Esophagus squamous epithelium (tissue), 5 donors: Measurements from ENCODE around the gene MYO1D. TPM values are rescaled to one million over a fixed set of nuclear protein-coding genes. Genes with fewer than 3 reads are reported as not detected.
A peak's percentile ranks its signal among the peaks of the same experiment; 100 is the strongest.

Experiments
- DNase-seq: peaks from one replicate; lab custom pipeline; 2025; lab: John Stamatoyannopoulos, UW
- H3K27ac ChIP-seq, 4 donors: fragments of 200-600 bp; sonication (generic); one replicate each; pipeline ENCODE4 v1.5.1; 2016 to 2019; ENCODE audit warnings: mild to moderate bottlenecking in 1 of 4
- H3K27me3 ChIP-seq, 4 donors: fragments of 200-600 bp; sonication (generic); 1 replicate in 3 of 4; 2 replicates in 1 of 4; pipeline versions ENCODE4 v1.5.1 to v1.6.0; 2017 to 2021; ENCODE audit warnings: antibody characterized with exemption in 1 of 4
- H3K36me3 ChIP-seq, 3 donors: fragments of 200-600 bp; sonication (generic); one replicate each; pipeline ENCODE4 v1.5.1; 2016 to 2019
- H3K4me1 ChIP-seq, 3 donors: fragments of 200-600 bp; sonication (generic); one replicate each; pipeline ENCODE4 v1.5.1; 2017 to 2019
- H3K4me3 ChIP-seq, 4 donors: fragments of 200-600 bp; sonication (generic); 1 replicate in 3 of 4; 2 replicates in 1 of 4; pipeline ENCODE4 v1.5.1; 2016 to 2019; ENCODE audit warnings: mild to moderate bottlenecking in 2 of 4, moderate library complexity in 1 of 4
- H3K9me3 ChIP-seq, 3 donors: fragments of 200-600 bp; sonication (generic); one replicate each; pipeline ENCODE4 v1.5.1; 2016 to 2019
- CTCF ChIP-seq, 6 experiments: fragments of 450-650 bp in 4 of 6; fragments of 200-600 bp in 2 of 6; sonication (generic) in 2 of 6; IDR thresholded peaks; one replicate each; pipeline ENCODE4 v1.5.1; 2016 to 2019; ENCODE audit warnings: antibody characterized with exemption in 6 of 6, mild to moderate bottlenecking in 4 of 6, moderate library complexity in 4 of 6
- POLR2A ChIP-seq, 4 donors: fragments of 450-650 bp; IDR thresholded peaks; one replicate each; pipeline ENCODE4 v1.6.1; 2017; ENCODE audit warnings: antibody characterized with exemption in 4 of 4, mild to moderate bottlenecking in 4 of 4, moderate library complexity in 3 of 4
- WGBS, 2 donors: methylation state at CpG; one replicate each; pipeline ENCODE4 v1.1.5; 2018; 5-methylcytosine and 5-hydroxymethylcytosine counted together
- intact Hi-C: fragments of 100-400 bp; cut with DNase I; formaldehyde crosslinking; loops from one replicate; pipeline ENCODE4 v1.15.0; 2022
- total RNA-seq, 4 donors: library from RNA; depleted of rRNA; stranded (reverse); fragments of >200 nt; gene quantifications; one replicate each; pipeline ENCODE4 v1.1.0, GENCODE V29; 2016
- donor health status: DM: yes; HTN: yes; CAD: no.

The MYO1D gene
- total RNA-seq, 4 donors from 2014 or later: 58.8 to 86.8 (median 64.3) TPM

- Histone ChIP-seq H3K27ac (no peak overlapping the region), H3K4me1 (peaks cover 0 to 8% (median 0%) of the 10 kb centered on the region in 3 donors), H3K4me3 (no peak overlapping the region), H3K9me3 (no peaks in the 10 kb centered on the region), H3K27me3 (no peaks in the 10 kb centered on the region), H3K36me3 (peaks cover 6 to 97% (median 23%) of the 10 kb centered on the region in 3 donors)
- intact Hi-C loops: no loop called here
- DNase-seq: no peak
- 76 to 91% methylated on average over 1 of the region's 1 CpG for WGBS, 2 donors
- TF ChIP-seq POLR2A (IDR thresholded peaks at IDR 0.05): no peak
- no peak for TF ChIP-seq CTCF (IDR thresholded peaks at IDR 0.05)
Measured at GRCh38 chr17:32464374-32464773, 412.6 kb downstream of the MYO1D start.

GRCh38 chr17:32463304-32463703 lies 413.6 kb downstream of the MYO1D start:
- DNase-seq: no peak
- Histone ChIP-seq H3K4me1 (peaks cover 0 to 8% (median 0%) of the 10 kb centered on the region in 3 donors), H3K9me3 (no peaks in the 10 kb centered on the region), H3K27ac (no peak overlapping the region), H3K27me3 (no peaks in the 10 kb centered on the region), H3K4me3 (no peak overlapping the region), H3K36me3 (peaks cover 3 to 97% (median 19%) of the 10 kb centered on the region in 3 donors)
- intact Hi-C loops: no loop called here
- TF ChIP-seq POLR2A (IDR thresholded peaks at IDR 0.05): no peak
- TF ChIP-seq CTCF (IDR thresholded peaks at IDR 0.05): no peak
- 71 to 98% methylated on average over 3 of the region's 3 CpGs for WGBS, 2 donors

GRCh38 chr17:32461853-32462617 lies 414.9 kb downstream of the MYO1D start:
- H3K4me1 ChIP-seq: peaks cover 0 to 8% (median 0%) of the 10 kb centered on the region in 3 donors
- WGBS, 2 donors: 29 to 33% methylated on average over 1 of the region's 1 CpG
- no peaks in the 10 kb centered on the region for H3K27me3 ChIP-seq
- H3K9me3 ChIP-seq: no peaks in the 10 kb centered on the region
- TF ChIP-seq POLR2A (IDR thresholded peaks at IDR 0.05) (no peak), CTCF (IDR thresholded peaks at IDR 0.05) (peak; percentile 37 to 60 (median 53))
- DNase-seq: no peak
- no peak overlapping the region for H3K27ac ChIP-seq
- no peak overlapping the region for H3K4me3 ChIP-seq
- peaks cover 4 to 97% (median 20%) of the 10 kb centered on the region in 3 donors for H3K36me3 ChIP-seq
- intact Hi-C loops: no loop called here

- TF ChIP-seq POLR2A (IDR thresholded peaks at IDR 0.05): no peak
- TF ChIP-seq CTCF (IDR thresholded peaks at IDR 0.05): no peak
- Histone ChIP-seq H3K36me3 (peaks cover 4 to 97% (median 26%) of the 10 kb centered on the region in 3 donors), H3K9me3 (no peaks in the 10 kb centered on the region), H3K27me3 (no peaks in the 10 kb centered on the region), H3K27ac (no peak overlapping the region), H3K4me1 (peaks cover 0 to 8% (median 0%) of the 10 kb centered on the region in 3 donors), H3K4me3 (no peak overlapping the region)
- intact Hi-C loops: no loop called here
- WGBS, 2 donors: 48 to 62% methylated on average over 3 to 4 of the region's 4 CpGs
- no peak for DNase-seq
Measured at GRCh38 chr17:32461498-32461852, 415.4 kb downstream of the MYO1D start.

- peaks cover 4 to 97% (median 30%) of the 10 kb centered on the region in 3 donors for H3K36me3 ChIP-seq
- no peak for DNase-seq
- no peak overlapping the region for H3K4me3 ChIP-seq
- intact Hi-C loops: no loop called here
- TF ChIP-seq POLR2A (IDR thresholded peaks at IDR 0.05) (no peak), CTCF (IDR thresholded peaks at IDR 0.05) (no peak)
- H3K9me3 ChIP-seq: no peaks in the 10 kb centered on the region
- WGBS, 2 donors: 96 to 97% methylated on average over 2 to 4 of the region's 4 CpGs
- H3K4me1 ChIP-seq: peaks cover 0 to 8% (median 0%) of the 10 kb centered on the region in 3 donors
- no peak overlapping the region for H3K27ac ChIP-seq
- no peaks in the 10 kb centered on the region for H3K27me3 ChIP-seq
Measured at GRCh38 chr17:32460054-32460453, 416.9 kb downstream of the MYO1D start.
